K562 (cell line): ENCODE data around the gene UBE2I.
A peak's percentile ranks its signal among the peaks of the same experiment; 100 is the strongest.
"Not testable (repeated sequence)": the region's sequence is repeated elsewhere in the genome, so short reads cannot be mapped to it uniquely, and the experiment has no call there.

ENCODE experiments used
- ATF6 ChIP-seq: sonication (generic); formaldehyde crosslinking; IDR thresholded peaks from 2 replicates; pipeline ENCODE4 v1.4.0; 2020; ENCODE audit warnings: mild to moderate bottlenecking, missing genetic modification reagents
- CTCF ChIP-seq, 3 experiments: IDR thresholded peaks in 2 of 3; conservative IDR thresholded peaks in 1 of 3; 2 replicates each; pipeline ENCODE4 v1.5.1; 2011 to 2012; ENCODE audit warnings: low read length in 3 of 3, mild to moderate bottlenecking in 3 of 3, control low read depth in 2 of 3, improper control_type of control experiment in 1 of 3, inconsistent platforms in 1 of 3, low read depth in 1 of 3, mixed read lengths in 1 of 3, moderate library complexity in 1 of 3; ENCODE audit not compliant: insufficient read depth in 2 of 3
- E2F6 ChIP-seq, 2 experiments: IDR thresholded peaks; 2 replicates each; pipeline ENCODE4 v1.6.1; 2011; ENCODE audit warnings: borderline replicate concordance in 1 of 2, control low read depth in 1 of 2, low read depth in 1 of 2, low read length in 1 of 2, mild to moderate bottlenecking in 1 of 2, mixed read lengths in 1 of 2, moderate library complexity in 1 of 2; ENCODE audit not compliant: insufficient read depth in 1 of 2, insufficient read length in 1 of 2, poor library complexity in 1 of 2, severe bottlenecking in 1 of 2; ENCODE audit errors: extremely low read depth in 1 of 2
- EP300 ChIP-seq: IDR thresholded peaks from 2 replicates; pipeline ENCODE4 v1.6.1; 2012; ENCODE audit warnings: low read length, improper control_type of control experiment
- HNRNPH1 ChIP-seq: fragments of 200-400 bp; formaldehyde crosslinking; optimal IDR thresholded peaks from 2 replicates; pipeline ENCODE3; 2017; ENCODE audit warnings: low read depth, mild to moderate bottlenecking, low read length, moderate library complexity
- KDM1A ChIP-seq, 2 experiments: fragments of 450-650 bp; IDR thresholded peaks; 2 replicates each; pipeline ENCODE4 v1.6.1; 2016; ENCODE audit warnings: mild to moderate bottlenecking in 2 of 2
- RFX5 ChIP-seq: IDR thresholded peaks from 2 replicates; pipeline ENCODE4 v1.6.1; 2011; ENCODE audit warnings: low read depth, mild to moderate bottlenecking, improper control_type of control experiment, low read length
- TAF7 ChIP-seq: fragments of 450-650 bp; IDR thresholded peaks from 2 replicates; pipeline ENCODE4 v1.6.1; 2016; ENCODE audit warnings: missing genetic modification characterization, missing compliant biosample characterization
- ZFP30 ChIP-seq: fragments of 250-450 bp; sonication (Bioruptor Pico); IDR thresholded peaks from 2 replicates; pipeline ENCODE4 v1.8.0; 2022; ENCODE audit warnings: moderate library complexity, mild to moderate bottlenecking, inconsistent platforms, borderline replicate concordance
- ZFPM2 ChIP-seq: fragments of 250-450 bp; sonication (Bioruptor Pico); IDR thresholded peaks from 2 replicates; pipeline ENCODE4 v1.5.1; 2022; ENCODE audit warnings: mild to moderate bottlenecking

- not testable (repeated sequence) for TF ChIP-seq HNRNPH1; ZFPM2; ATF6 (CRISPR knock-in tag); EP300; E2F6 (IDR thresholded peaks at IDR 0.05; ENCODE audit: borderline replicate concordance in 1 of 2, extremely low read depth in 1 of 2, insufficient read depth in 1 of 2, insufficient read length in 1 of 2, low read depth in 1 of 2, low read length in 1 of 2, poor library complexity in 1 of 2, severe bottlenecking in 1 of 2); CTCF (IDR thresholded peaks at IDR 0.05 in 2 of 3, conservative IDR thresholded peaks at IDR 0.05 in 1 of 3; ENCODE audit: insufficient read depth in 2 of 3, low read depth in 1 of 3, low read length in 3 of 3); TAF7 (tag); ZFP30 (CRISPR knock-in tag); RFX5
- peak in 1 of 2 experiments; percentile 65; a peak in 2 of 4 replicates for TF ChIP-seq KDM1A (IDR thresholded peaks at IDR 0.05)
Observed at GRCh38 chr16:1292808-1293207, 16.6 kb upstream of the UBE2I start.
